GM23338 (cell line): Measurements from ENCODE around the gene ALOX15B. TPM values are rescaled to one million over a fixed set of nuclear protein-coding genes. Genes with fewer than 3 reads are reported as not detected.

Experiments used
- ATAC-seq: fragments of 200-7000 bp; cut with Tn5 transposase; 3 replicates; pipeline ENCODE4 v1.9.1; 2020
- DNase-seq: peaks from one replicate; pipeline ENCODE4 v3.0.0-alpha.2; 2015; ENCODE audit warnings: low spot score
- H2AFZ ChIP-seq: fragments of 200-600 bp; sonication (generic); 2 replicates; pipeline ENCODE4 v1.8.0; 2016; ENCODE audit warnings: antibody characterized with exemption, mild to moderate bottlenecking, moderate library complexity
- H3F3A ChIP-seq: fragments of 200-600 bp; sonication (generic); replicated peaks from 2 replicates; pipeline ENCODE4 v1.8.0; 2017; ENCODE audit warnings: antibody characterized with exemption, mixed run types, low read depth
- H3K27ac ChIP-seq: fragments of 200-600 bp; sonication (generic); 2 replicates; pipeline ENCODE4 v1.6.1; 2016; ENCODE audit warnings: low read depth
- H3K27me3 ChIP-seq: fragments of 200-600 bp; sonication (generic); 2 replicates; pipeline ENCODE4 v1.8.0; 2016; ENCODE audit warnings: mild to moderate bottlenecking, mixed run types, moderate library complexity; ENCODE audit not compliant: insufficient read depth
- H3K36me3 ChIP-seq: fragments of 200-600 bp; sonication (generic); 2 replicates; pipeline ENCODE4 v1.8.0; 2016; ENCODE audit warnings: mild to moderate bottlenecking; ENCODE audit not compliant: insufficient read depth
- H3K4me1 ChIP-seq: fragments of 200-600 bp; sonication (generic); 2 replicates; pipeline ENCODE4 v1.8.0; 2016; ENCODE audit warnings: mild to moderate bottlenecking, moderate library complexity; ENCODE audit not compliant: insufficient read depth
- H3K4me2 ChIP-seq: fragments of 200-600 bp; sonication (generic); 2 replicates; pipeline ENCODE4 v1.7.1; 2017; ENCODE audit warnings: mixed run types
- H3K4me3 ChIP-seq: fragments of 200-600 bp; sonication (generic); 2 replicates; pipeline ENCODE4 v1.6.1; 2016; ENCODE audit warnings: mixed run types
- H3K79me2 ChIP-seq: fragments of 200-600 bp; sonication (generic); replicated peaks from 2 replicates; pipeline ENCODE4 v1.8.0; 2017; ENCODE audit warnings: mild to moderate bottlenecking; ENCODE audit not compliant: insufficient read depth
- H3K9me2 ChIP-seq: fragments of 200-600 bp; sonication (generic); 2 replicates; pipeline ENCODE4 v1.8.0; 2017; ENCODE audit not compliant: insufficient read depth
- H4K20me1 ChIP-seq: fragments of 200-600 bp; sonication (generic); replicated peaks from 2 replicates; pipeline ENCODE4 v1.8.0; 2017; ENCODE audit warnings: mild to moderate bottlenecking; ENCODE audit not compliant: insufficient read depth
- H3K27ac Mint-ChIP-seq: 2 replicates; pipeline ENCODE4 v1.8.0; 2020; ENCODE audit warnings: inconsistent platforms, mild to moderate bottlenecking, moderate library complexity, mixed read lengths
- H3K27me3 Mint-ChIP-seq: 3 replicates; pipeline ENCODE4 v1.8.0; 2022; ENCODE audit warnings: low read depth, mild to moderate bottlenecking, moderate library complexity, mixed read lengths, inconsistent platforms; ENCODE audit not compliant: insufficient read depth, poor library complexity
- H3K36me3 Mint-ChIP-seq: 3 replicates; pipeline ENCODE4 v1.8.0; 2021; ENCODE audit warnings: low read depth, mild to moderate bottlenecking, inconsistent platforms, moderate library complexity, mixed read lengths
- H3K4me1 Mint-ChIP-seq: 3 replicates; pipeline ENCODE4 v1.8.0; 2020; ENCODE audit warnings: mild to moderate bottlenecking, inconsistent platforms, mixed read lengths
- H3K4me3 Mint-ChIP-seq: 3 replicates; pipeline ENCODE4 v1.8.0; 2021; ENCODE audit warnings: moderate library complexity, mild to moderate bottlenecking, inconsistent platforms, mixed read lengths
- H3K9me3 Mint-ChIP-seq: 3 replicates; pipeline ENCODE4 v1.8.0; 2020; ENCODE audit warnings: moderate library complexity, mild to moderate bottlenecking, inconsistent platforms, mixed read lengths
- CREB1 ChIP-seq: fragments of 250-450 bp; sonication (Bioruptor Pico); IDR thresholded peaks from 2 replicates; pipeline ENCODE4 v1.5.0; 2020; ENCODE audit warnings: low read depth, mild to moderate bottlenecking, moderate library complexity
- EZH2 ChIP-seq: fragments of 200-600 bp; sonication (generic); IDR thresholded peaks from one replicate; pipeline ENCODE4 v1.8.0; 2017; ENCODE audit warnings: antibody characterized with exemption, mild to moderate bottlenecking, low read depth; ENCODE audit not compliant: unreplicated experiment
- EZH2phosphoT487 ChIP-seq: fragments of 200-600 bp; sonication (generic); IDR thresholded peaks from one replicate; pipeline ENCODE4 v1.8.1; 2018; ENCODE audit warnings: antibody characterized with exemption; ENCODE audit not compliant: unreplicated experiment
- JUNB ChIP-seq: IDR thresholded peaks from one replicate; pipeline ENCODE4 v1.6.1; 2016; ENCODE audit warnings: antibody characterized with exemption; ENCODE audit not compliant: unreplicated experiment
- POLR2AphosphoS5 ChIP-seq: IDR thresholded peaks from 2 replicates; pipeline ENCODE4 v1.6.1; 2016; ENCODE audit warnings: antibody characterized with exemption, low read depth
- STAT1 ChIP-seq: IDR thresholded peaks from one replicate; pipeline ENCODE4 v1.6.1; 2016; ENCODE audit warnings: antibody characterized with exemption; ENCODE audit not compliant: unreplicated experiment
- ZNF114 ChIP-seq: fragments of 250-450 bp; sonication (Bioruptor Pico); IDR thresholded peaks from 2 replicates; pipeline ENCODE4 v1.5.0; 2020; ENCODE audit warnings: mild to moderate bottlenecking, moderate library complexity
- ZNF331 ChIP-seq: fragments of 250-450 bp; sonication (Bioruptor Pico); IDR thresholded peaks from 2 replicates; pipeline ENCODE4 v1.5.0; 2020; ENCODE audit warnings: low read depth, mild to moderate bottlenecking, moderate library complexity
- polyA plus RNA-seq: library from polyadenylated mRNA; unstranded; fragments of >200 nt; fragmentation: Nextera tagmentation; extraction: Ambion mirVana; gene quantifications from 2 replicates; pipeline ENCODE4 v1.2.1, GENCODE V29; 2016
- total RNA-seq: library from RNA; depleted of rRNA; stranded (reverse); fragments of >200 nt; shearing (Covaris generic); gene quantifications from 2 replicates; pipeline ENCODE4 v1.2.3, GENCODE V29; 2014
- TF ChIP-seq, protein P1 (sequence below), 2 experiments: fragments of 200-600 bp in 1 of 2; sonication (generic) in 1 of 2; conservative IDR thresholded peaks; 2 replicates each; pipeline versions ENCODE4 v1.5.1 to v1.6.1; 2016 to 2017; ENCODE audit warnings: antibody characterized with exemption in 2 of 2, low read depth in 2 of 2, mild to moderate bottlenecking in 2 of 2, moderate library complexity in 1 of 2
- TF ChIP-seq, protein P2 (sequence below): IDR thresholded peaks from 2 replicates; pipeline ENCODE4 v1.6.1; 2016; ENCODE audit warnings: antibody characterized with exemption
- TF ChIP-seq, protein P3 (sequence below): fragments of 250-450 bp; sonication (Bioruptor Pico); IDR thresholded peaks from 2 replicates; pipeline ENCODE4 v1.5.0; 2020; ENCODE audit warnings: mild to moderate bottlenecking, moderate library complexity
- TF ChIP-seq, protein P4 (sequence below): IDR thresholded peaks from one replicate; pipeline ENCODE4 v1.6.1; 2018; ENCODE audit warnings: antibody characterized with exemption; ENCODE audit not compliant: unreplicated experiment

The ALOX15B gene
- total and polyA plus RNA-seq, 2 experiments from 2014 or later, result 0.42 to 0.45 TPM

DNA sequence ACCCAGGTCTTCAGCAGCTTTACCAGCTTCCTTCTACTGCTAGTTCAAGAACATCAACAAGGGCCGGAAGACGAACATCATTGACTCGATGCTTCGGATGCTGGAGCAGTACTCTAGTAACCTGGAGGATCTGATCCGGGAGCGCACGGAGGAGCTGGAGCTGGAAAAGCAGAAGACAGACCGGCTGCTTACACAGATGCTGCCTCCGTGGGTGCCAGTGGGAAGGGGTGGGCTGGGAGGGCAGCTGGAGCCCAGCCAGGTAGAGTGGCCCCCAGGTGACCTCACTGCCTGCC is 24.4 kb upstream of the ALOX15B start:
- H3K4me3 ChIP-seq, result no peak overlapping the region
- DNase-seq (no peak), ATAC-seq (no peak)
- no peak overlapping the region for H2AFZ ChIP-seq
- Mint-ChIP-seq H3K27ac (no peak overlapping the region), H3K9me3 (no peaks in the 10 kb centered on the region), H3K36me3 (no peaks in the 10 kb centered on the region), H3K4me3 (no peak overlapping the region), H3K27me3 (peaks cover 24% of the 10 kb centered on the region), H3K4me1 (peaks cover 3% of the 10 kb centered on the region; the same call in 1 of the 3 replicates)
- H3K27ac ChIP-seq, result no peak overlapping the region
- no peaks in the 10 kb centered on the region for H4K20me1 ChIP-seq
- no peak for TF ChIP-seq JUNB
- no peak for TF ChIP-seq STAT1
- TF ChIP-seq ZNF331 (CRISPR knock-in tag), result no peak
- TF ChIP-seq, protein P1, sequence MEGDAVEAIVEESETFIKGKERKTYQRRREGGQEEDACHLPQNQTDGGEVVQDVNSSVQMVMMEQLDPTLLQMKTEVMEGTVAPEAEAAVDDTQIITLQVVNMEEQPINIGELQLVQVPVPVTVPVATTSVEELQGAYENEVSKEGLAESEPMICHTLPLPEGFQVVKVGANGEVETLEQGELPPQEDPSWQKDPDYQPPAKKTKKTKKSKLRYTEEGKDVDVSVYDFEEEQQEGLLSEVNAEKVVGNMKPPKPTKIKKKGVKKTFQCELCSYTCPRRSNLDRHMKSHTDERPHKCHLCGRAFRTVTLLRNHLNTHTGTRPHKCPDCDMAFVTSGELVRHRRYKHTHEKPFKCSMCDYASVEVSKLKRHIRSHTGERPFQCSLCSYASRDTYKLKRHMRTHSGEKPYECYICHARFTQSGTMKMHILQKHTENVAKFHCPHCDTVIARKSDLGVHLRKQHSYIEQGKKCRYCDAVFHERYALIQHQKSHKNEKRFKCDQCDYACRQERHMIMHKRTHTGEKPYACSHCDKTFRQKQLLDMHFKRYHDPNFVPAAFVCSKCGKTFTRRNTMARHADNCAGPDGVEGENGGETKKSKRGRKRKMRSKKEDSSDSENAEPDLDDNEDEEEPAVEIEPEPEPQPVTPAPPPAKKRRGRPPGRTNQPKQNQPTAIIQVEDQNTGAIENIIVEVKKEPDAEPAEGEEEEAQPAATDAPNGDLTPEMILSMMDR (conservative IDR thresholded peaks at IDR 0.05; ENCODE audit: low read depth in 2 of 2), result no peak
- TF ChIP-seq CREB1 (CRISPR knock-in tag), result no peak
- no peak for TF ChIP-seq EZH2phosphoT487
- TF ChIP-seq, protein P2, sequence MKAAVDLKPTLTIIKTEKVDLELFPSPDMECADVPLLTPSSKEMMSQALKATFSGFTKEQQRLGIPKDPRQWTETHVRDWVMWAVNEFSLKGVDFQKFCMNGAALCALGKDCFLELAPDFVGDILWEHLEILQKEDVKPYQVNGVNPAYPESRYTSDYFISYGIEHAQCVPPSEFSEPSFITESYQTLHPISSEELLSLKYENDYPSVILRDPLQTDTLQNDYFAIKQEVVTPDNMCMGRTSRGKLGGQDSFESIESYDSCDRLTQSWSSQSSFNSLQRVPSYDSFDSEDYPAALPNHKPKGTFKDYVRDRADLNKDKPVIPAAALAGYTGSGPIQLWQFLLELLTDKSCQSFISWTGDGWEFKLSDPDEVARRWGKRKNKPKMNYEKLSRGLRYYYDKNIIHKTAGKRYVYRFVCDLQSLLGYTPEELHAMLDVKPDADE, result no peak
- no peak for TF ChIP-seq EZH2
- TF ChIP-seq, protein P3, sequence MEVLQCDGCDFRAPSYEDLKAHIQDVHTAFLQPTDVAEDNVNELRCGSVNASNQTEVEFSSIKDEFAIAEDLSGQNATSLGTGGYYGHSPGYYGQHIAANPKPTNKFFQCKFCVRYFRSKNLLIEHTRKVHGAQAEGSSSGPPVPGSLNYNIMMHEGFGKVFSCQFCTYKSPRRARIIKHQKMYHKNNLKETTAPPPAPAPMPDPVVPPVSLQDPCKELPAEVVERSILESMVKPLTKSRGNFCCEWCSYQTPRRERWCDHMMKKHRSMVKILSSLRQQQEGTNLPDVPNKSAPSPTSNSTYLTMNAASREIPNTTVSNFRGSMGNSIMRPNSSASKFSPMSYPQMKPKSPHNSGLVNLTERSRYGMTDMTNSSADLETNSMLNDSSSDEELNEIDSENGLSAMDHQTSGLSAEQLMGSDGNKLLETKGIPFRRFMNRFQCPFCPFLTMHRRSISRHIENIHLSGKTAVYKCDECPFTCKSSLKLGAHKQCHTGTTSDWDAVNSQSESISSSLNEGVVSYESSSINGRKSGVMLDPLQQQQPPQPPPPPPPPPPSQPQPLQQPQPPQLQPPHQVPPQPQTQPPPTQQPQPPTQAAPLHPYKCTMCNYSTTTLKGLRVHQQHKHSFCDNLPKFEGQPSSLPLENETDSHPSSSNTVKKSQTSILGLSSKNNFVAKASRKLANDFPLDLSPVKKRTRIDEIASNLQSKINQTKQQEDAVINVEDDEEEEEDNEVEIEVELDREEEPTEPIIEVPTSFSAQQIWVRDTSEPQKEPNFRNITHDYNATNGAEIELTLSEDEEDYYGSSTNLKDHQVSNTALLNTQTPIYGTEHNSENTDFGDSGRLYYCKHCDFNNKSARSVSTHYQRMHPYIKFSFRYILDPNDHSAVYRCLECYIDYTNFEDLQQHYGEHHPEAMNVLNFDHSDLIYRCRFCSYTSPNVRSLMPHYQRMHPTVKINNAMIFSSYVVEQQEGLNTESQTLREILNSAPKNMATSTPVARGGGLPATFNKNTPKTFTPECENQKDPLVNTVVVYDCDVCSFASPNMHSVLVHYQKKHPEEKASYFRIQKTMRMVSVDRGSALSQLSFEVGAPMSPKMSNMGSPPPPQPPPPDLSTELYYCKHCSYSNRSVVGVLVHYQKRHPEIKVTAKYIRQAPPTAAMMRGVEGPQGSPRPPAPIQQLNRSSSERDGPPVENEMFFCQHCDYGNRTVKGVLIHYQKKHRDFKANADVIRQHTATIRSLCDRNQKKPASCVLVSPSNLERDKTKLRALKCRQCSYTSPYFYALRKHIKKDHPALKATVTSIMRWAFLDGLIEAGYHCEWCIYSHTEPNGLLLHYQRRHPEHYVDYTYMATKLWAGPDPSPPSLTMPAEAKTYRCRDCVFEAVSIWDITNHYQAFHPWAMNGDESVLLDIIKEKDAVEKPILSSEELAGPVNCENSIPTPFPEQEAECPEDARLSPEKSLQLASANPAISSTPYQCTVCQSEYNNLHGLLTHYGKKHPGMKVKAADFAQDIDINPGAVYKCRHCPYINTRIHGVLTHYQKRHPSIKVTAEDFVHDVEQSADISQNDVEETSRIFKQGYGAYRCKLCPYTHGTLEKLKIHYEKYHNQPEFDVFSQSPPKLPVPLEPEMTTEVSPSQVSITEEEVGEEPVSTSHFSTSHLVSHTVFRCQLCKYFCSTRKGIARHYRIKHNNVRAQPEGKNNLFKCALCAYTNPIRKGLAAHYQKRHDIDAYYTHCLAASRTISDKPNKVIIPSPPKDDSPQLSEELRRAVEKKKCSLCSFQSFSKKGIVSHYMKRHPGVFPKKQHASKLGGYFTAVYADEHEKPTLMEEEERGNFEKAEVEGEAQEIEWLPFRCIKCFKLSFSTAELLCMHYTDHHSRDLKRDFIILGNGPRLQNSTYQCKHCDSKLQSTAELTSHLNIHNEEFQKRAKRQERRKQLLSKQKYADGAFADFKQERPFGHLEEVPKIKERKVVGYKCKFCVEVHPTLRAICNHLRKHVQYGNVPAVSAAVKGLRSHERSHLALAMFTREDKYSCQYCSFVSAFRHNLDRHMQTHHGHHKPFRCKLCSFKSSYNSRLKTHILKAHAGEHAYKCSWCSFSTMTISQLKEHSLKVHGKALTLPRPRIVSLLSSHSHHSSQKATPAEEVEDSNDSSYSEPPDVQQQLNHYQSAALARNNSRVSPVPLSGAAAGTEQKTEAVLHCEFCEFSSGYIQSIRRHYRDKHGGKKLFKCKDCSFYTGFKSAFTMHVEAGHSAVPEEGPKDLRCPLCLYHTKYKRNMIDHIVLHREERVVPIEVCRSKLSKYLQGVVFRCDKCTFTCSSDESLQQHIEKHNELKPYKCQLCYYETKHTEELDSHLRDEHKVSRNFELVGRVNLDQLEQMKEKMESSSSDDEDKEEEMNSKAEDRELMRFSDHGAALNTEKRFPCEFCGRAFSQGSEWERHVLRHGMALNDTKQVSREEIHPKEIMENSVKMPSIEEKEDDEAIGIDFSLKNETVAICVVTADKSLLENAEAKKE (CRISPR knock-in tag), result no peak
- TF ChIP-seq POLR2AphosphoS5, result no peak
- TF ChIP-seq ZNF114 (CRISPR knock-in tag), result no peak
- TF ChIP-seq, protein P4, sequence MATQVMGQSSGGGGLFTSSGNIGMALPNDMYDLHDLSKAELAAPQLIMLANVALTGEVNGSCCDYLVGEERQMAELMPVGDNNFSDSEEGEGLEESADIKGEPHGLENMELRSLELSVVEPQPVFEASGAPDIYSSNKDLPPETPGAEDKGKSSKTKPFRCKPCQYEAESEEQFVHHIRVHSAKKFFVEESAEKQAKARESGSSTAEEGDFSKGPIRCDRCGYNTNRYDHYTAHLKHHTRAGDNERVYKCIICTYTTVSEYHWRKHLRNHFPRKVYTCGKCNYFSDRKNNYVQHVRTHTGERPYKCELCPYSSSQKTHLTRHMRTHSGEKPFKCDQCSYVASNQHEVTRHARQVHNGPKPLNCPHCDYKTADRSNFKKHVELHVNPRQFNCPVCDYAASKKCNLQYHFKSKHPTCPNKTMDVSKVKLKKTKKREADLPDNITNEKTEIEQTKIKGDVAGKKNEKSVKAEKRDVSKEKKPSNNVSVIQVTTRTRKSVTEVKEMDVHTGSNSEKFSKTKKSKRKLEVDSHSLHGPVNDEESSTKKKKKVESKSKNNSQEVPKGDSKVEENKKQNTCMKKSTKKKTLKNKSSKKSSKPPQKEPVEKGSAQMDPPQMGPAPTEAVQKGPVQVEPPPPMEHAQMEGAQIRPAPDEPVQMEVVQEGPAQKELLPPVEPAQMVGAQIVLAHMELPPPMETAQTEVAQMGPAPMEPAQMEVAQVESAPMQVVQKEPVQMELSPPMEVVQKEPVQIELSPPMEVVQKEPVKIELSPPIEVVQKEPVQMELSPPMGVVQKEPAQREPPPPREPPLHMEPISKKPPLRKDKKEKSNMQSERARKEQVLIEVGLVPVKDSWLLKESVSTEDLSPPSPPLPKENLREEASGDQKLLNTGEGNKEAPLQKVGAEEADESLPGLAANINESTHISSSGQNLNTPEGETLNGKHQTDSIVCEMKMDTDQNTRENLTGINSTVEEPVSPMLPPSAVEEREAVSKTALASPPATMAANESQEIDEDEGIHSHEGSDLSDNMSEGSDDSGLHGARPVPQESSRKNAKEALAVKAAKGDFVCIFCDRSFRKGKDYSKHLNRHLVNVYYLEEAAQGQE, result no peak
- H3K27me3 ChIP-seq, result peaks cover 41% of the 10 kb centered on the region
- no peaks in the 10 kb centered on the region for H3K4me1 ChIP-seq
- H3F3A ChIP-seq, result no peaks in the 10 kb centered on the region
- H3K36me3 ChIP-seq, result no peaks in the 10 kb centered on the region
- H3K4me2 ChIP-seq, result no peak overlapping the region
- no peaks in the 10 kb centered on the region for H3K9me2 ChIP-seq
- no peaks in the 10 kb centered on the region for H3K79me2 ChIP-seq
